OCI-LY7 (cell line): ENCODE results near the gene MYCN. TPM values are rescaled to one million over a fixed set of nuclear protein-coding genes. Genes with fewer than 3 reads are reported as not detected.

ENCODE experiments used
- BruUV-seq: library from RNA; stranded (reverse); fragments of 400-500 nt; replicated peaks from 2 replicates; lab custom pipeline; 2021; lab: Mats Ljungman, UMichigan
- CTCF ChIA-PET: fragments of 300-600 bp; sonication (Branson Sonifier 250); formaldehyde crosslinking; loops from one replicate; lab custom pipeline; 2022; ENCODE audit warnings: antibody characterized with exemption; ENCODE audit not compliant: unreplicated experiment; lab: Charles Lee
- POLR2A ChIA-PET: fragments of 300-600 bp; sonication (Branson Sonifier 250); formaldehyde crosslinking; loops from one replicate; lab custom pipeline; 2022; ENCODE audit warnings: antibody characterized with exemption; lab: Charles Lee
- DNase-seq: peaks from one replicate; pipeline ENCODE4 v3.0.0-alpha.2; 2015; ENCODE audit warnings: low spot score
- H2AFZ ChIP-seq: fragments of 200-600 bp; sonication (generic), shearing (Covaris generic); 2 replicates; pipeline ENCODE4 v1.6.1; 2014; ENCODE audit warnings: mild to moderate bottlenecking, antibody characterized with exemption, low read length, moderate library complexity
- H3K27ac ChIP-seq: fragments of 200-600 bp; sonication (generic); 2 replicates; pipeline ENCODE4 v1.5.1; 2014; ENCODE audit warnings: mixed run types, low read depth, mild to moderate bottlenecking, moderate library complexity, low read length, inconsistent platforms; ENCODE audit not compliant: poor library complexity, severe bottlenecking
- H3K36me3 ChIP-seq: fragments of 200-600 bp; sonication (generic); 2 replicates; pipeline ENCODE4 v1.6.1; 2014; ENCODE audit warnings: mild to moderate bottlenecking, antibody characterized with exemption, low read length, moderate library complexity, mixed read lengths; ENCODE audit not compliant: insufficient read depth
- H3K4me1 ChIP-seq: fragments of 200-600 bp; sonication (generic); 2 replicates; pipeline ENCODE4 v1.5.1; 2014; ENCODE audit warnings: mild to moderate bottlenecking, low read length; ENCODE audit not compliant: insufficient read depth, poor library complexity, severe bottlenecking
- H3K4me2 ChIP-seq: fragments of 200-600 bp; sonication (generic); 2 replicates; pipeline ENCODE4 v1.6.1; 2014; ENCODE audit warnings: mild to moderate bottlenecking, low read length
- H3K4me3 ChIP-seq: fragments of 200-600 bp; sonication (generic); 2 replicates; pipeline ENCODE4 v1.5.1; 2014; ENCODE audit warnings: mild to moderate bottlenecking, low read depth, low read length; ENCODE audit not compliant: poor library complexity, severe bottlenecking
- H3K79me2 ChIP-seq: fragments of 200-600 bp; sonication (generic); 2 replicates; pipeline ENCODE4 v1.6.1; 2016; ENCODE audit warnings: low read depth, mild to moderate bottlenecking, low read length, moderate library complexity, mixed read lengths; ENCODE audit not compliant: insufficient read depth
- H3K9me2 ChIP-seq: fragments of 200-600 bp; sonication (generic); 2 replicates; pipeline ENCODE4 v1.6.1; 2016; ENCODE audit warnings: mild to moderate bottlenecking, low read length, mixed read lengths; ENCODE audit not compliant: insufficient read depth
- H3K9me3 ChIP-seq: fragments of 200-600 bp; sonication (generic); 2 replicates; pipeline ENCODE4 v1.6.1; 2014; ENCODE audit warnings: mild to moderate bottlenecking, mixed run types, low read length, mixed read lengths
- H4K20me1 ChIP-seq: fragments of 200-600 bp; sonication (generic); 2 replicates; pipeline ENCODE4 v1.6.1; 2014; ENCODE audit warnings: mild to moderate bottlenecking, antibody characterized with exemption, low read length, moderate library complexity, mixed read lengths; ENCODE audit not compliant: insufficient read depth
- EZH2phosphoT487 ChIP-seq: fragments of 200-600 bp; sonication (generic); IDR thresholded peaks from 2 replicates; pipeline ENCODE4 v1.6.1; 2018; ENCODE audit warnings: low read depth, borderline replicate concordance, mild to moderate bottlenecking, mixed run types, antibody characterized with exemption, low read length, moderate library complexity, mixed read lengths
- intact Hi-C: fragments of 100-400 bp; cut with micrococcal nuclease; formaldehyde crosslinking; loops from one replicate; pipeline ENCODE4 v1.10.0; 2022; ENCODE audit not compliant: unreplicated experiment
- total RNA-seq, 2 experiments: library from RNA; depleted of rRNA in 1 of 2; stranded (reverse); fragments of >200 nt in 1 of 2; shearing (Covaris generic) in 1 of 2; gene quantifications; 2 replicates each; pipeline ENCODE4 v1.2.3, GENCODE V29; 2014 to 2022
- TF ChIP-seq, protein P1 (sequence below): fragments of 200-600 bp; sonication (generic); conservative IDR thresholded peaks from 2 replicates; pipeline ENCODE4 v1.5.1; 2014; ENCODE audit warnings: mild to moderate bottlenecking, antibody characterized with exemption, low read length, moderate library complexity, mixed read lengths

The MYCN gene
- total RNA-seq, 2 experiments from 2014 or later, result not detected

DNA sequence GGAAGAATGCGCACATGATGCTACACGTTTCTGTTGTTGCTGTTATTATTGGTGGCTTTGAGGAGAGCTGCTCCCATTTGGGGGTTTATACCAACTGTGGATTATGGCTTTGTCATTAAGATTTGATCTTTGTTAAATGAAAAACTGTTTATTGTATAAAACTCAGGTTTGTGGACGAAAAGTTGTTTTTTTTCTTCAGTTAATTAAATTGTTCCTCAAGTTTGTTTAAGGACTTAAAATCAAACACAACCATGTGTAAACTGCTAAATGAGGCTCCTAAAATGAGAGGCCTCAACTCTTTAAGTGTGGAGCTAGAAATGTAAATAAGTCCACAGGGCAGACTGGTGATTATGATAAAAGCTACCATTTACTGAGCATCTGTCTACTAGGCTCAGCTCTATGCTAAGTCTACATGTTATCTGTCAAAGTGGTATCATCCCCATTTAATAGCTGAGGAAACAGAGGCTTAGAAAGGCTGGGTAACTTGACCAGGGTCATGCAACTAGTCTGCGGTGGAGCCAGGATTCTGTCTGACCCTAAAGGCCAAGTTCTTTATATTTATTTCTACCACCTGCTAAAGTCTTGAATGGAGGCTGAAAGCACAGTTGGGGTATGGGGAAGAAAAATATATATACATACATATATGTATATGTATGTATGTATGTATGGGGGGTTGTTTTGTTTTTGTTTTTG lies 4.1 kb downstream of the MYCN start:
- no peak overlapping the region for H3K4me2 ChIP-seq
- no peaks in the 10 kb centered on the region for H3K79me2 ChIP-seq
- DNase-seq, result no peak
- H3K27ac ChIP-seq, result no peak overlapping the region
- BruUV-seq, result no TSS peak
- no peaks in the 10 kb centered on the region for H4K20me1 ChIP-seq
- H2AFZ ChIP-seq, result no peak overlapping the region
- no peak overlapping the region for H3K4me3 ChIP-seq
- POLR2A ChIA-PET, result interaction anchor here (0.7 kb wide), 1 partner anchor 101 kb away, joined by 3 read pairs; no protein-coding TSS in a partner anchor
- intact Hi-C loops, result no loop called here
- H3K9me2 ChIP-seq, result no peaks in the 10 kb centered on the region
- H3K36me3 ChIP-seq, result no peaks in the 10 kb centered on the region
- no peak for TF ChIP-seq EZH2phosphoT487
- TF ChIP-seq, protein P1, sequence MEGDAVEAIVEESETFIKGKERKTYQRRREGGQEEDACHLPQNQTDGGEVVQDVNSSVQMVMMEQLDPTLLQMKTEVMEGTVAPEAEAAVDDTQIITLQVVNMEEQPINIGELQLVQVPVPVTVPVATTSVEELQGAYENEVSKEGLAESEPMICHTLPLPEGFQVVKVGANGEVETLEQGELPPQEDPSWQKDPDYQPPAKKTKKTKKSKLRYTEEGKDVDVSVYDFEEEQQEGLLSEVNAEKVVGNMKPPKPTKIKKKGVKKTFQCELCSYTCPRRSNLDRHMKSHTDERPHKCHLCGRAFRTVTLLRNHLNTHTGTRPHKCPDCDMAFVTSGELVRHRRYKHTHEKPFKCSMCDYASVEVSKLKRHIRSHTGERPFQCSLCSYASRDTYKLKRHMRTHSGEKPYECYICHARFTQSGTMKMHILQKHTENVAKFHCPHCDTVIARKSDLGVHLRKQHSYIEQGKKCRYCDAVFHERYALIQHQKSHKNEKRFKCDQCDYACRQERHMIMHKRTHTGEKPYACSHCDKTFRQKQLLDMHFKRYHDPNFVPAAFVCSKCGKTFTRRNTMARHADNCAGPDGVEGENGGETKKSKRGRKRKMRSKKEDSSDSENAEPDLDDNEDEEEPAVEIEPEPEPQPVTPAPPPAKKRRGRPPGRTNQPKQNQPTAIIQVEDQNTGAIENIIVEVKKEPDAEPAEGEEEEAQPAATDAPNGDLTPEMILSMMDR, result no peak
- no peaks in the 10 kb centered on the region for H3K4me1 ChIP-seq
- no peaks in the 10 kb centered on the region for H3K9me3 ChIP-seq
- CTCF ChIA-PET, result no interaction called here

DNA sequence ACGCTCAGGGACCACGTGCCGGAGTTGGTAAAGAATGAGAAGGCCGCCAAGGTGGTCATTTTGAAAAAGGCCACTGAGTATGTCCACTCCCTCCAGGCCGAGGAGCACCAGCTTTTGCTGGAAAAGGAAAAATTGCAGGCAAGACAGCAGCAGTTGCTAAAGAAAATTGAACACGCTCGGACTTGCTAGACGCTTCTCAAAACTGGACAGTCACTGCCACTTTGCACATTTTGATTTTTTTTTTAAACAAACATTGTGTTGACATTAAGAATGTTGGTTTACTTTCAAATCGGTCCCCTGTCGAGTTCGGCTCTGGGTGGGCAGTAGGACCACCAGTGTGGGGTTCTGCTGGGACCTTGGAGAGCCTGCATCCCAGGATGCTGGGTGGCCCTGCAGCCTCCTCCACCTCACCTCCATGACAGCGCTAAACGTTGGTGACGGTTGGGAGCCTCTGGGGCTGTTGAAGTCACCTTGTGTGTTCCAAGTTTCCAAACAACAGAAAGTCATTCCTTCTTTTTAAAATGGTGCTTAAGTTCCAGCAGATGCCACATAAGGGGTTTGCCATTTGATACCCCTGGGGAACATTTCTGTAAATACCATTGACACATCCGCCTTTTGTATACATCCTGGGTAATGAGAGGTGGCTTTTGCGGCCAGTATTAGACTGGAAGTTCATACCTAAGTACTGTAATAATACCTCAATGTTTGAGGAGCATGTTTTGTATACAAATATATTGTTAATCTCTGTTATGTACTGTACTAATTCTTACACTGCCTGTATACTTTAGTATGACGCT lies 5.8 kb downstream of the MYCN start:
- TF ChIP-seq, protein P1, result no peak
- no peak overlapping the region for H3K27ac ChIP-seq
- no peak overlapping the region for H2AFZ ChIP-seq
- CTCF ChIA-PET, result no interaction called here
- no peak overlapping the region for H3K4me3 ChIP-seq
- no peaks in the 10 kb centered on the region for H3K79me2 ChIP-seq
- H4K20me1 ChIP-seq, result no peaks in the 10 kb centered on the region
- H3K4me1 ChIP-seq, result no peaks in the 10 kb centered on the region
- DNase-seq, result no peak
- no peaks in the 10 kb centered on the region for H3K36me3 ChIP-seq
- H3K9me2 ChIP-seq, result no peaks in the 10 kb centered on the region
- no peak overlapping the region for H3K4me2 ChIP-seq
- POLR2A ChIA-PET, result no interaction called here
- intact Hi-C loops, result no loop called here
- H3K9me3 ChIP-seq, result no peaks in the 10 kb centered on the region
- no TSS peak for BruUV-seq

DNA sequence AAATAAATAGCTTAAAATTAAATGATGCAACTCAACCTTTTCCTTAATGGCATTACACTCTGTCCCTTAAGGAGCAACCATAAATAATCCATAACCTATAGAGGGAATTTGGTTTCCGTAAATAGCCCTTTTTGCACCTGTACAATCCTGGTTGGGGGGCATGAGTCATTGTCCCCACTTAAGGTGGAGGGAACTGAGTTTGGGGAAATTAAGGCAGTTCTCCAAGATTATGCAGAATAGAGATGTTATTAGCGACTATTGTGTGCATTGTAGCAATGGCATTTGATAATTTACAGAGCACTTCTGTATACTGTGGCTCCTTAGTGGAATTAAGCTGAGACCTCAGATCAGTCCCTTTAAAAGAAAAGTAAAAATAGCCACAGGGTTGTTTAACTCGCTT lies 6.6 kb downstream of the MYCN start:
- H3K4me2 ChIP-seq, result no peak overlapping the region
- no TSS peak for BruUV-seq
- intact Hi-C loops, result no loop called here
- no peaks in the 10 kb centered on the region for H3K36me3 ChIP-seq
- no peak overlapping the region for H3K27ac ChIP-seq
- TF ChIP-seq, protein P1, result no peak
- no peak for TF ChIP-seq EZH2phosphoT487
- H3K79me2 ChIP-seq, result no peaks in the 10 kb centered on the region
- ChIA-PET CTCF (no interaction called here), POLR2A (no interaction called here)
- H4K20me1 ChIP-seq, result no peaks in the 10 kb centered on the region
- DNase-seq, result no peak
- H3K9me3 ChIP-seq, result no peaks in the 10 kb centered on the region
- no peaks in the 10 kb centered on the region for H3K9me2 ChIP-seq
- no peak overlapping the region for H3K4me3 ChIP-seq
- no peaks in the 10 kb centered on the region for H3K4me1 ChIP-seq
- no peak overlapping the region for H2AFZ ChIP-seq
